ENCODE data around the gene PTPRK.

Gene PTPRK

DNA sequence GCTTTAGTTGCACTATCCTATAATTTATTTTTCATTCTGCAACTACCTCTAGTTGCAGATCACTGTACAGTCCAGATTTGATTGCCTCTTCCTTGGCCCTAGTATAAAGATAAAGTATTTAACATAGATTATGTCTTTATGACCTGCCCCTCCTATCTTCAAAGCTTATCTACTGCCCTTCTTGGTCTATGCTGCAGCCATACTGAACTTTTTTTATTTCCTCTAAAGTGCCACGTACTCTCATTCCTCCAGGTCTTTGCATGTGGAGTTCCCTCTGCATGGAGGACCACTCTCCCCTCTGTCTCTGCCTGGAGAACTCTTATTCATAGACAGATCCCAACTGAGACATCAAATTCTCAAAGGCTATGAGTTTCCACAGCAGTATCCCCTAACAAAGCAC lies 168.0 kb downstream of the PTPRK start:
- TF ChIP-seq, protein P1, sequence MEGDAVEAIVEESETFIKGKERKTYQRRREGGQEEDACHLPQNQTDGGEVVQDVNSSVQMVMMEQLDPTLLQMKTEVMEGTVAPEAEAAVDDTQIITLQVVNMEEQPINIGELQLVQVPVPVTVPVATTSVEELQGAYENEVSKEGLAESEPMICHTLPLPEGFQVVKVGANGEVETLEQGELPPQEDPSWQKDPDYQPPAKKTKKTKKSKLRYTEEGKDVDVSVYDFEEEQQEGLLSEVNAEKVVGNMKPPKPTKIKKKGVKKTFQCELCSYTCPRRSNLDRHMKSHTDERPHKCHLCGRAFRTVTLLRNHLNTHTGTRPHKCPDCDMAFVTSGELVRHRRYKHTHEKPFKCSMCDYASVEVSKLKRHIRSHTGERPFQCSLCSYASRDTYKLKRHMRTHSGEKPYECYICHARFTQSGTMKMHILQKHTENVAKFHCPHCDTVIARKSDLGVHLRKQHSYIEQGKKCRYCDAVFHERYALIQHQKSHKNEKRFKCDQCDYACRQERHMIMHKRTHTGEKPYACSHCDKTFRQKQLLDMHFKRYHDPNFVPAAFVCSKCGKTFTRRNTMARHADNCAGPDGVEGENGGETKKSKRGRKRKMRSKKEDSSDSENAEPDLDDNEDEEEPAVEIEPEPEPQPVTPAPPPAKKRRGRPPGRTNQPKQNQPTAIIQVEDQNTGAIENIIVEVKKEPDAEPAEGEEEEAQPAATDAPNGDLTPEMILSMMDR (IDR thresholded peaks at IDR 0.05; ENCODE audit: low read depth, low read length, missing control alignments), result no peak
- H3K4me3 ChIP-seq (ENCODE audit: low read depth, low read length), result no peak overlapping the region
- DNase-seq (ENCODE audit: low read depth), result no peak

DNA sequence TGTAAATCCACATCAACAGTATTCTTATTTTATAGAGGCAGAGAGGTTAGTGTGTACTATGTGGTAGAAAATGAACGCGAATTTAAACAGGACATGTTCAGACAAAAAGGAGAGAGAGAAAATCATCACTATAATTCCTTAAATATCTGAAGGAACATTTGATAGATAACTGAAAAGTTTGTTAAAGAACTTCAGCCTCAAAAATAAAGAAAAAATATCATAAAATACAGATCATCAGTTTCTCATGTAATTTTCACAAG lies 169.2 kb downstream of the PTPRK start:
- no peak for DNase-seq (ENCODE audit: low read depth)
- TF ChIP-seq, protein P1 (IDR thresholded peaks at IDR 0.05; ENCODE audit: low read depth, low read length, missing control alignments), result no peak
- no peak overlapping the region for H3K4me3 ChIP-seq (ENCODE audit: low read depth, low read length)

DNA sequence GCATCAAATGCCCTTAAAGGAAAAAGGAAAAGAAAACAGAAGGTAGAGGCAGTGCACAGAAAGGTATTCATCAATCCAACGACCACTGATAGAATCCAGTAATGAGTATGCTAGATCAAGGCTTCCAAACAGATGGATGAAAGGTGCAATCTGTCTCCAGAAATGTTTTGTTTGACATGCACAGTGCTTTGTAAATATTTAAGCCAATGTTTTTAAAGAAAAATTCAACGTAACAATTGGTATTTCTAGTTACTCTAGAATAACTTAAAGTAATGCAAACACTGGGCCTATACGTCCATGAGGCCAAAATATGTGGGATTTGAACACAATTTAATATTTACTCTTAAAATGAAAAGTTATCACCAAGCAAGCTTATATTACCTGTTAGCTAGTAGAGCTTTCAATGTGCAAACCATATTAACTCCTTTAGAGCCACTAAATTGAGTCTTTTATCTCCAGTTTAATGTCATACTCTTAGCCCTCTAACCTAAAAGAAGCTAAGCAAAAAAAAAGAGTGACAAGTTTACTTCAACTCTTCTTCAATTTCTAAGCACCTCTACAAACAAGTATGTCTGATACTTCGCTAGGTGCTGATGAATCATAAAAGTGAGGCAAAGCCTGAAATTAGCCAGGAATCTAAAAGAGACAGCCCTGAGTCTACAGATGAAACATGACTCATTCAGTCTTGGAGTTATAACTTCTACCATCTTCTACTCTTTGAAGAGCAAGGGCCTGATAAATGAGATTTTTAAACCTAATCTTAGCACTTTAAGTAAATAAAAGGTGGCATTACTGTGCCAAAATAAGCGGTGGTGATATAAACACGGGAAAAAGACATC lies 169.8 kb downstream of the PTPRK start:
- TF ChIP-seq, protein P1 (IDR thresholded peaks at IDR 0.05; ENCODE audit: low read depth, low read length, missing control alignments), result no peak
- H3K4me3 ChIP-seq (ENCODE audit: low read depth, low read length), result no peak overlapping the region
- no peak for DNase-seq (ENCODE audit: low read depth)

DNA sequence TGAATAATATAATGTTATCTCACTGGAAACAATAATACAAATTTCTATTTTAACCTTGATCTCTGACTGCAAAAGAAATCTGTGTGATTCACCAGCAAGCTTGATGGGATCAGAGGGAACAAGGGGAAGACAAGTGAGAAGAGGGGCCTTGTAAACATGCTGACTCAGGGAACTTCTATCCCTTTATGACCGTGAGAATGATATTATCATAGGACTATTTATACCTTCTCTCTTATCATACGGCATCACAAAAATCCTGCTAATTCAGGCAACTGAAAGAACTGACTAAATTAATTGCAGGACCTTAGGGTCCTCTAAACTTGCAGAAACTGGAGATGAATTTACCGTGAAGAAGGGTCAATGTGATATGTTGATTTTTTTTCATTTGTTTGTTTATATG lies 173.3 kb downstream of the PTPRK start:
- no peak for DNase-seq (ENCODE audit: low read depth)
- TF ChIP-seq, protein P1 (IDR thresholded peaks at IDR 0.05; ENCODE audit: low read depth, low read length, missing control alignments), result no peak
- no peak overlapping the region for H3K4me3 ChIP-seq (ENCODE audit: low read depth, low read length)

DNA sequence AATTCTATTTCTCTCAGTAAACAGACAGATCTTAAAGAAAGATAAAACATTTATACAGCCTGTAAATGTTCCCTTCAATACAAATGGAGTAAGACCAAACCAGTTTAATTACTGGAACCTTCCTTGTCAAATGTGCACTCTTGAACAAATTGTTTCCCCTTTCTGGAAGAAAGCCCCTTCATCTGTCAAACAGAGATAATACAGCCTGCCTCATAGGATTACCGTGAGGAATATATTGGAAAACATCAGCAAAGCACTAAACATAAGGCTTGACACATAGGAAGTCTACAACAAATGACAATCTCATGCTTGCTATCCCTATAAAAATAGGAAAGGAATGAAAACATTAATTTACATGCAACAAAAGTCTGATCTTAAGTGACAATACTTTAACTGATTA lies 173.8 kb downstream of the PTPRK start:
- TF ChIP-seq, protein P1 (IDR thresholded peaks at IDR 0.05; ENCODE audit: low read depth, low read length, missing control alignments), result no peak
- no peak overlapping the region for H3K4me3 ChIP-seq (ENCODE audit: low read depth, low read length)
- no peak for DNase-seq (ENCODE audit: low read depth)

DNA sequence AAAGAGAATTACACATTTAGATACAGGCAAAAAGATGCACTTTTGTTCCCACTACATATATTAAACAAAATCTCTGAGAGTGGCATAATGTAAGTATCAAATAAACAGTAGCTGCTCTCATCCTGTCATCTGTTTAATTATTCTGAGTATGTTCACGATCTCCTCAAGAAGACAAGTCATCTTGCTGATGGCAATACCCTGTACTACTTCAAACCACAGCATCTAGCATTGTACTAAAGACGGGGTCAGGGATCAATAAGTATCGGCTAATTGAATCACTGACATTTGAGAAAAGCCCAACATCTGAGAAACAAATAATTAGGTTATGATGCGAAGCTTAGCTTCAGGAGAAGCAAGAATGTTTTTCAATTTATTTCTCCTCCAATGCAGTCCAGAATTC lies 175.1 kb downstream of the PTPRK start:
- H3K4me3 ChIP-seq (ENCODE audit: low read depth, low read length), result no peak overlapping the region
- DNase-seq (ENCODE audit: low read depth), result no peak
- TF ChIP-seq, protein P1 (IDR thresholded peaks at IDR 0.05; ENCODE audit: low read depth, low read length, missing control alignments), result no peak

DNA sequence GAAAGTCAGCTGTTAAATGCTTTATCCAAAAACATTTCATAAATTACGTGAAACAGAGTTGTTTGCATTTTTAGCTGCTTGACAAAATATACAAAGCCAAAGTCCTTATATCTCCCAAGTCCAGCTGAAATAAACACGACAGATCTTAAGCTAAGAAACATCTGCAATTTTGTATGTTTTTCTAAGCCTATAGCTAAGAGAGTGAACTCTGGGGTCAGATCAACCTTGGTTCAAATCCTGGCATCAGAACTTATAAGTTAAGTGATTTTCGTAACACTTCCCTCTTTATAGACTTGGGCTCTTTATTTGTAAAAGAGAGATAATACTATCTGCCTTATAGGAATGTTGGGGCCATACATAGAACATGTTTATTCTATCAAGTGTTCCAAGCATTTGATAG lies 176.7 kb downstream of the PTPRK start:
- no peak overlapping the region for H3K4me3 ChIP-seq (ENCODE audit: low read depth, low read length)
- DNase-seq (ENCODE audit: low read depth), result no peak
- TF ChIP-seq, protein P1 (IDR thresholded peaks at IDR 0.05; ENCODE audit: low read depth, low read length, missing control alignments), result no peak
